Subcutaneous preadipocyte (primary cell): ENCODE measurements around the gene PITX3. TPM values are rescaled to one million over a fixed set of nuclear protein-coding genes. Genes with fewer than 3 reads are reported as not detected.

ENCODE experiments used
- total RNA-seq: library from RNA; depleted of rRNA; stranded (reverse); fragments of >200 nt; gene quantifications from 2 replicates; pipeline ENCODE4 v1.2.3, GENCODE V29; 2012

Gene PITX3
- total RNA-seq: not detected in 2 replicates

GRCh38 chr10:102241444-102242117 is at the start of gene PITX3:
TSS of gene PITX3 (minus strand) at chr10:102241512. CDS start at chr10:102232080, 9,432 bp downstream.

GRCh38 chr10:102245082-102245931 is 4.0 kb upstream of the PITX3 start, which contains the start of gene GBF1:
TSS of gene GBF1 (plus strand) at chr10:102245532. CDS start at chr10:102258939, 13,407 bp downstream.

GRCh38 chr10:102225646-102226541 is 15.4 kb downstream of the PITX3 start, which contains the start of gene ELOVL3:
TSS of gene ELOVL3 (plus strand) at chr10:102226299. CDS start at chr10:102226549, 250 bp downstream.

Other genes starting within 250 kb of the PITX3 start
- 5.9 and 9.2 TPM in 2 replicates for gene ARMH3, start 185.3 kb downstream of the PITX3 start, total RNA-seq
- 29.0 and 34.0 TPM in 2 replicates for gene HPS6, start 176.2 kb downstream of the PITX3 start, total RNA-seq
- 28.2 and 32.3 TPM in 2 replicates for gene LDB1, start 121.1 kb downstream of the PITX3 start, total RNA-seq
- 22.4 and 35.8 TPM in 2 replicates for gene PPRC1, start 108.5 kb downstream of the PITX3 start, total RNA-seq
- gene NOLC1, start 89.1 kb downstream of the PITX3 start, total RNA-seq: 43.7 and 45.7 TPM in 2 replicates
- gene ELOVL3, start 15.2 kb downstream of the PITX3 start, total RNA-seq: 1.1 TPM in 1 of 2 replicates, not detected in the other
- 33.1 and 47.7 TPM in 2 replicates for gene GBF1, start 4.0 kb upstream of the PITX3 start, total RNA-seq
- 15.4 and 25.2 TPM in 2 replicates for gene NFKB2, start 154.2 kb upstream of the PITX3 start, total RNA-seq
- gene PSD, start 177.3 kb upstream of the PITX3 start, total RNA-seq: 1.1 and 1.6 TPM in 2 replicates
- gene FBXL15, start 179.3 kb upstream of the PITX3 start, total RNA-seq: 6.8 and 9.9 TPM in 2 replicates
- gene CUEDC2, start 191.1 kb upstream of the PITX3 start, total RNA-seq: 35.6 and 51.8 TPM in 2 replicates
- not detected in 2 replicates for gene C10orf95, start 210.0 kb upstream of the PITX3 start, total RNA-seq